ENCODE measurements around the gene CD151. TPM values are rescaled to one million over a fixed set of nuclear protein-coding genes. Genes with fewer than 3 reads are reported as not detected.

The CD151 gene
- total RNA-seq, 1 experiment from 2014 or later: 296 TPM

GRCh38 chr11:841981-842369 lies 9.2 kb downstream of the CD151 start (continued):
- TF ChIP-seq CBX3 (IDR thresholded peaks at IDR 0.05; ENCODE audit: low read depth): no peak
- TF ChIP-seq JUND (IDR thresholded peaks at IDR 0.05): no peak
- no peak for TF ChIP-seq ZFX (IDR thresholded peaks at IDR 0.05)
- TF ChIP-seq ZNF274 (IDR thresholded peaks at IDR 0.05; ENCODE audit: low read depth, low read length): no peak
- no peak for TF ChIP-seq SRF (IDR thresholded peaks at IDR 0.05; ENCODE audit: low read depth)

GRCh38 chr11:842370-843002 lies 9.7 kb downstream of the CD151 start, which contains the start of the genes POLR2L and TSPAN4:
Gene POLR2L (minus strand): TSS chr11:842529. CDS start chr11:842508, 21 bp downstream.
Gene TSPAN4 (plus strand): TSS chr11:842852. CDS start chr11:850305, 7,453 bp downstream.
- Histone ChIP-seq H3K9me3 (ENCODE audit: control insufficient read depth in 1 of 2, insufficient read depth in 1 of 2, low read depth in 1 of 2, low read length in 2 of 2) (no peaks in the 10 kb centered on the region), H3K79me2 (ENCODE audit: insufficient read depth, low read length) (peaks cover 60% of the 10 kb centered on the region), H3K4me1 (ENCODE audit: control insufficient read depth in 1 of 2, insufficient read depth in 2 of 2, low read length in 2 of 2) (peaks cover 42 to 71% of the 10 kb centered on the region in 2 experiments), H3K4me2 (ENCODE audit: low read length) (peak within 1 kb of the TSS; percentile 92), H2AFZ (ENCODE audit: low read depth, low read length, poor library complexity, severe bottlenecking) (no peak within 1 kb of the TSS), H3K36me3 (ENCODE audit: control insufficient read depth in 1 of 2, insufficient read depth in 2 of 2, low read length in 2 of 2) (peaks cover 3 to 30% of the 10 kb centered on the region in 2 experiments; a peak in 3 of 4 replicates), H3K27ac (ENCODE audit: low read depth, low read length) (peak within 1 kb of the TSS; percentile 97), H4K20me1 (ENCODE audit: insufficient read depth) (peaks cover 17% of the 10 kb centered on the region; the same call in 1 of the 2 replicates), H3K9me2 (ENCODE audit: insufficient read depth) (no peaks in the 10 kb centered on the region), H3K9ac (ENCODE audit: low read length) (peak within 1 kb of the TSS; percentile 99), H3K4me3 (replicated peaks in 1 of 2; ENCODE audit: low read depth in 1 of 2, low read length in 2 of 2) (peak within 1 kb of the TSS; percentile 66 to 98), H3K27me3 (ENCODE audit: insufficient read depth, low read length) (no peaks in the 10 kb centered on the region)
- DNase-seq (ENCODE audit: low read depth, low spot score) (peak; percentile 74), ATAC-seq (peak; percentile 33)
- ChIA-PET POLR2A (interaction anchor here (0.7 to 2.5 kb wide), 5 partner anchors 11 to 231 kb away, joined by 3 to 14 read pairs (median 3); partner anchors contain the start of gene PNPLA2), CTCF (interaction anchor here (1.3 kb wide), 1 partner anchor 14 kb away, joined by 7 read pairs; no protein-coding TSS in a partner anchor), RAD21 (ENCODE audit: low non-redundant PET in 1 of 2, low total read pairs in 2 of 2, uncharacterized antibody in 2 of 2, unreplicated experiment in 2 of 2) (no interaction called here)
- intact Hi-C loops (cut with micrococcal nuclease): loop anchor here (5.0 kb wide), 1 partner anchor 35 kb away; the partner anchor contains the start of genes PIDD1 and RPLP2
- no TSS peak for BruUV-seq (replicated peaks)
- peak; percentile 100 for TF ChIP-seq POLR2AphosphoS5 (IDR thresholded peaks at IDR 0.05; ENCODE audit: low read depth, low read length)
- no peak for TF ChIP-seq ATF3 (IDR thresholded peaks at IDR 0.05)
- TF ChIP-seq ZFX (IDR thresholded peaks at IDR 0.05): peak; percentile 76; the same call in 1 of the 2 replicates
- TF ChIP-seq MAX (IDR thresholded peaks at IDR 0.05): no peak
- no peak for TF ChIP-seq CEBPB (IDR thresholded peaks at IDR 0.05; ENCODE audit: low read depth)
- no peak for TF ChIP-seq EGR1 (IDR thresholded peaks at IDR 0.05; ENCODE audit: low read depth)
- TF ChIP-seq TCF7L2 (IDR thresholded peaks at IDR 0.05; ENCODE audit: borderline replicate concordance, extremely low read depth, insufficient read depth, insufficient read length): no peak
- no peak for TF ChIP-seq ELF1 (IDR thresholded peaks at IDR 0.05; ENCODE audit: borderline replicate concordance, low read depth)
- TF ChIP-seq FOSL1 (IDR thresholded peaks at IDR 0.05; ENCODE audit: low read depth): no peak
- peak; percentile 96 for TF ChIP-seq POLR2A (IDR thresholded peaks at IDR 0.05; ENCODE audit: borderline replicate concordance, extremely low read depth, insufficient read depth, insufficient read length)
- no peak for TF ChIP-seq REST (IDR thresholded peaks at IDR 0.05; ENCODE audit: low read depth)
- peak; percentile 82 for TF ChIP-seq YY1 (IDR thresholded peaks at IDR 0.05; ENCODE audit: extremely low read depth, insufficient replicate concordance, low read depth, low read length)
- TF ChIP-seq EZH2 (IDR thresholded peaks at IDR 0.05): no peak
- TF ChIP-seq CTCF (IDR thresholded peaks at IDR 0.05 in 2 of 3, conservative IDR thresholded peaks at IDR 0.05 in 1 of 3; ENCODE audit: borderline replicate concordance in 1 of 3, insufficient read depth in 1 of 3, low read depth in 2 of 3, low read length in 2 of 3): no peak
